CD4-positive, alpha-beta T cell (primary cell): ENCODE results near the gene NPPC. TPM values are rescaled to one million over a fixed set of nuclear protein-coding genes. Genes with fewer than 3 reads are reported as not detected.
A peak's percentile ranks its signal among the peaks of the same experiment; 100 is the strongest.

Experiments
- ATAC-seq: fragments of 200-7000 bp; cut with Tn5 transposase; one replicate; pipeline ENCODE4 v1.10.0; 2022; ENCODE audit warnings: mild to moderate bottlenecking; ENCODE audit not compliant: poor library complexity
- CTCF ChIA-PET: fragments of 350-600 bp; sonication (Branson Sonifier 250); formaldehyde crosslinking; loops from one replicate; lab custom pipeline; 2021; ENCODE audit warnings: antibody characterized with exemption, inconsistent platforms; lab: Charles Lee
- POLR2A ChIA-PET: fragments of 350-600 bp; sonication (Branson Sonifier 250); formaldehyde crosslinking; loops from one replicate; lab custom pipeline; 2021; ENCODE audit warnings: antibody characterized with exemption, inconsistent platforms; lab: Charles Lee
- DNase-seq, 14 experiments: peaks; one replicate each; pipeline ENCODE4 v3.0.0-alpha.2; 2013 to 2020; ENCODE audit warnings: mixed read lengths in 2 of 14
- H3K27ac ChIP-seq, 2 donors: one replicate each; pipeline versions ENCODE4 v1.5.1 to v1.7.0; 2013; ENCODE audit warnings: low read length in 2 of 2, low read depth in 1 of 2, mild to moderate bottlenecking in 1 of 2
- H3K27me3 ChIP-seq, 2 experiments: 1 replicate in 1 of 2; 2 replicates in 1 of 2; pipeline versions ENCODE4 v1.6.1 to v1.7.0; 2013; ENCODE audit warnings: low read length in 2 of 2, control low read depth in 1 of 2, mild to moderate bottlenecking in 1 of 2, moderate library complexity in 1 of 2; ENCODE audit not compliant: insufficient read depth in 2 of 2, control insufficient read depth in 1 of 2
- H3K36me3 ChIP-seq: one replicate; pipeline ENCODE4 v1.6.1; 2013; ENCODE audit warnings: low read length, control low read depth; ENCODE audit not compliant: insufficient read depth
- H3K4me1 ChIP-seq: one replicate; pipeline ENCODE4 v1.6.1; 2013; ENCODE audit warnings: low read length, control low read depth; ENCODE audit not compliant: insufficient read depth
- H3K4me3 ChIP-seq: one replicate; pipeline ENCODE4 v1.5.1; 2013; ENCODE audit warnings: mild to moderate bottlenecking, low read length, moderate library complexity
- H3K9me3 ChIP-seq, 2 experiments: 1 replicate in 1 of 2; 2 replicates in 1 of 2; pipeline versions ENCODE4 v1.6.1 to v1.7.0; 2013; ENCODE audit warnings: low read length in 2 of 2, mild to moderate bottlenecking in 2 of 2, control low read depth in 1 of 2, moderate library complexity in 1 of 2; ENCODE audit not compliant: control insufficient read depth in 1 of 2, insufficient read depth in 1 of 2
- H3K27ac Mint-ChIP-seq: one replicate; pipeline ENCODE4 v1.8.0; 2020; ENCODE audit warnings: mixed read lengths
- H3K27me3 Mint-ChIP-seq: one replicate; pipeline ENCODE4 v1.8.0; 2021; ENCODE audit warnings: mixed read lengths
- H3K36me3 Mint-ChIP-seq: one replicate; pipeline ENCODE4 v1.8.0; 2021; ENCODE audit warnings: low read depth, mixed read lengths
- H3K4me1 Mint-ChIP-seq: one replicate; pipeline ENCODE4 v1.8.0; 2021; ENCODE audit warnings: low read depth, mixed read lengths
- H3K4me3 Mint-ChIP-seq: one replicate; pipeline ENCODE4 v1.8.0; 2020; ENCODE audit warnings: mild to moderate bottlenecking, mixed read lengths
- H3K9me3 Mint-ChIP-seq: one replicate; pipeline ENCODE4 v1.8.0; 2020; ENCODE audit warnings: mixed read lengths
- intact Hi-C, 2 experiments: fragments of 100-400 bp; cut with DNase I in 1 of 2; cut with micrococcal nuclease in 1 of 2; formaldehyde crosslinking; loops; one replicate each; pipeline versions ENCODE4 v1.15.1 to v1.9.0; 2023 to 2025; cut with DNase I, micrococcal nuclease
- polyA plus RNA-seq, 2 donors: library from polyadenylated mRNA; unstranded; fragments of 120-200 nt; gene quantifications; one replicate each; pipeline ENCODE4 v1.2.1, GENCODE V29; 2013
- total RNA-seq, 174 experiments: library from RNA in 2 of 174; stranded (reverse) in 2 of 174; gene quantifications; one replicate each; pipeline ENCODE4 v1.2.3 and lab custom pipeline; 2021 to 2026
- TF ChIP-seq, protein P1 (sequence below): fragments of 200-600 bp; IDR thresholded peaks from one replicate; pipeline ENCODE4 v1.8.0; 2022; ENCODE audit warnings: antibody characterized with exemption, mild to moderate bottlenecking

The NPPC gene, protein sequence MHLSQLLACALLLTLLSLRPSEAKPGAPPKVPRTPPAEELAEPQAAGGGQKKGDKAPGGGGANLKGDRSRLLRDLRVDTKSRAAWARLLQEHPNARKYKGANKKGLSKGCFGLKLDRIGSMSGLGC
- total RNA-seq (under 1 TPM in 1 of 2 experiments, not detected in 1; 0.34 TPM), total RNA-seq (lab: John Stamatoyannopoulos, UW) (0 to 5.5 (median 0.05) reads per million in 172 experiments)
- polyA plus RNA-seq (2013, experiment 1 of 2) = not detected
- 0.05 TPM for polyA plus RNA-seq (2013, experiment 2 of 2)

DNA sequence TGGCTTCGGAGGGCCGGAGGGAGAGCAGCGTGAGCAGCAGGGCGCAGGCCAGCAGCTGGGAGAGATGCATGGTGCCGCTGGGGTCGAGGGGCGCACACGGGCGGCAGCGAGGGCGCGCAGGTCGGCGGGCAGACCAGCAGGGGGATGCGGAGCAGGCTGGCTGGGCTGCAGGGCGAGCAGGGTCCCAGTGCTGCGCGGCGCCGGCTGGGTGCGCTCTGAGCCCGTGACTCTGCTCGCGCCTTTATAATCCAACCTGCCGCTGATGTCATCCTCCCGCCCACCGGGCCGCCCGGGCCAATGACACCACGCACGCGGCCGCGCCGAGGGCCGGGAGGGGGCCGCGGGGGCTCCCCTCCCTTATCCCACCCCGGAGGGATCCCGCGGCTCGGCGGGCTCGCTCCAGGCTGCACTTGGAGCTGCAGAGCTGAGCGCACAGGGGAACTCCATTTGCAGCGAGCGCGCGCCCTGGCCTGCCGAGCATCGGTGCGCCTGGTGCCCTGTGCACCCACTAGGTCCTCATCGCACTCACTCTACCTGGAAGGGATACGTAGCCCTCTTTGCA is at the start of gene NPPC:
NPPC (minus strand) TSS at position 217 of the 562 bp plus-strand sequence; CDS start at position 70, 147 bp downstream.
- no peak within 1 kb of the TSS for H3K27ac Mint-ChIP-seq
- ATAC-seq = peak; percentile 75

DNA sequence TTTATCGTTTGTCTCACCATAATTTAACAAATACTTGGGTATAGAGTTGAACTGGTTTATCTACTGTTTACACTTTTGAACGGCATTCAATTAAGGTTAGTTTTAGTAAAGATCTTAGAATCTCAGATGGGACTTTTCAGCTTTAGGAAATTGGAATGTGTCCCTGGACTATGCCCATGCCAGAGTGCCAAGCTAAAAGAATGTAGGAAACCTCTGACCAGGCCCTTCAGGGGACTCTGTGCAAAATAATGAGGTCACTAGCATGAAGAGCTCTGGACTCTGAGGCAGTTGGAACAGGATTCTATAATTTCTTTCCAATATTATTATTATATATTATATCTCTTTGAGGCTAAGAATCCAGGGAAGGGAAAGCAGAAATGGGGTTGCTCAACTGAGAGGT is 48.8 kb upstream of the NPPC start:
- no peak overlapping the region for H3K4me3 Mint-ChIP-seq
- peaks cover 2% of the 10 kb centered on the region for H3K4me1 ChIP-seq
- H3K27ac ChIP-seq = no peak overlapping the region
- peaks cover 4% of the 10 kb centered on the region for H3K36me3 ChIP-seq
- CTCF ChIA-PET = no interaction called here
- POLR2A ChIA-PET = no interaction called here
- peaks cover 12% of the 10 kb centered on the region for H3K36me3 Mint-ChIP-seq
- no peak overlapping the region for H3K27ac Mint-ChIP-seq
- TF ChIP-seq, protein P1, sequence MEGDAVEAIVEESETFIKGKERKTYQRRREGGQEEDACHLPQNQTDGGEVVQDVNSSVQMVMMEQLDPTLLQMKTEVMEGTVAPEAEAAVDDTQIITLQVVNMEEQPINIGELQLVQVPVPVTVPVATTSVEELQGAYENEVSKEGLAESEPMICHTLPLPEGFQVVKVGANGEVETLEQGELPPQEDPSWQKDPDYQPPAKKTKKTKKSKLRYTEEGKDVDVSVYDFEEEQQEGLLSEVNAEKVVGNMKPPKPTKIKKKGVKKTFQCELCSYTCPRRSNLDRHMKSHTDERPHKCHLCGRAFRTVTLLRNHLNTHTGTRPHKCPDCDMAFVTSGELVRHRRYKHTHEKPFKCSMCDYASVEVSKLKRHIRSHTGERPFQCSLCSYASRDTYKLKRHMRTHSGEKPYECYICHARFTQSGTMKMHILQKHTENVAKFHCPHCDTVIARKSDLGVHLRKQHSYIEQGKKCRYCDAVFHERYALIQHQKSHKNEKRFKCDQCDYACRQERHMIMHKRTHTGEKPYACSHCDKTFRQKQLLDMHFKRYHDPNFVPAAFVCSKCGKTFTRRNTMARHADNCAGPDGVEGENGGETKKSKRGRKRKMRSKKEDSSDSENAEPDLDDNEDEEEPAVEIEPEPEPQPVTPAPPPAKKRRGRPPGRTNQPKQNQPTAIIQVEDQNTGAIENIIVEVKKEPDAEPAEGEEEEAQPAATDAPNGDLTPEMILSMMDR = no peak
- ATAC-seq (no peak), DNase-seq (no peak)
- H3K9me3 ChIP-seq = no peaks in the 10 kb centered on the region
- H3K9me3 Mint-ChIP-seq = no peaks in the 10 kb centered on the region
- no peak overlapping the region for H3K4me3 ChIP-seq
- no peaks in the 10 kb centered on the region for H3K27me3 ChIP-seq
- no peaks in the 10 kb centered on the region for H3K27me3 Mint-ChIP-seq
- H3K4me1 Mint-ChIP-seq = peaks cover 19% of the 10 kb centered on the region
- intact Hi-C loops = no loop called here

More for the DNA sequence above, at the start of gene NPPC:
- peaks cover 52% of the 10 kb centered on the region for H3K27me3 Mint-ChIP-seq
- peaks cover 0 to 6% of the 10 kb centered on the region in 2 experiments for H3K9me3 ChIP-seq
- H3K4me1 Mint-ChIP-seq = peaks cover 6% of the 10 kb centered on the region
- H3K27ac ChIP-seq = no peak within 1 kb of the TSS
- peaks cover 22% of the 10 kb centered on the region for H3K4me1 ChIP-seq
- H3K9me3 Mint-ChIP-seq = no peaks in the 10 kb centered on the region
- H3K36me3 ChIP-seq = no peaks in the 10 kb centered on the region
- H3K4me3 ChIP-seq = peak within 1 kb of the TSS; percentile 29
- no peaks in the 10 kb centered on the region for H3K36me3 Mint-ChIP-seq
- CTCF ChIA-PET = no interaction called here
- POLR2A ChIA-PET = no interaction called here
- H3K27me3 ChIP-seq = peaks cover 38 to 58% of the 10 kb centered on the region in 2 experiments
- intact Hi-C loops = loop anchor here (1.0 to 10.0 kb wide), 3 partner anchors 214 to 599 kb away; partner anchors contain the start of genes CHRND (in 1 of the 2) and PRSS56 (in 1 of the 2)
- TF ChIP-seq, protein P1 = no peak
- DNase-seq = peak in 10 of 14 experiments; percentile 11 to 67 (median 28)
- H3K4me3 Mint-ChIP-seq = peak within 1 kb of the TSS; percentile 66

DNA sequence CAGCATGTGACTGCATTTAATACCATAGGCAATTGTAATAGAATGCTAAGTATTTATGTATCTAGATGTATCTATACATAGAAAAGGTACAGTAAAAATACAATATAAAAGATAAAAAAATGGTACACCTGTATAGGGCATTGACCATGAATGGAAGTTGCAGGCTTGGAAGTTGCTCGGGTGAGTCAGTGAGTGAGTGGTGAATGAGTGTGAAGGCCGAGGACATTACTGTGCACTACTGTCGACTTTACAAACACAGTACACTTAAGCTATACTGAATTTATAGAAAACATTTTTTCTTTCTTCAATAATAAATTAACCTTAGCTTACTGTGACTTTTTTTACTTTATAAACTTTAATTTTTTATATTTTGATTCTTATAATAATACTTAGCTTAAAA is 44.3 kb upstream of the NPPC start:
- Mint-ChIP-seq H3K9me3 (peaks cover 2% of the 10 kb centered on the region), H3K36me3 (peaks cover 21% of the 10 kb centered on the region), H3K4me3 (no peak overlapping the region), H3K4me1 (peaks cover 22% of the 10 kb centered on the region), H3K27me3 (no peaks in the 10 kb centered on the region), H3K27ac (no peak overlapping the region)
- intact Hi-C loops = no loop called here
- TF ChIP-seq, protein P1 = no peak
- Histone ChIP-seq H3K36me3 (peaks cover 4% of the 10 kb centered on the region), H3K9me3 (no peaks in the 10 kb centered on the region), H3K27ac (no peak overlapping the region), H3K4me3 (no peak overlapping the region), H3K4me1 (peaks cover 11% of the 10 kb centered on the region), H3K27me3 (no peaks in the 10 kb centered on the region)
- CTCF ChIA-PET = no interaction called here
- ATAC-seq (no peak), DNase-seq (no peak)
- POLR2A ChIA-PET = no interaction called here
